H1 (cell line): ENCODE results near the gene PRICKLE2. TPM values are rescaled to one million over a fixed set of nuclear protein-coding genes. Genes with fewer than 3 reads are reported as not detected.

Source experiments
- CTCF ChIA-PET: fragments of 300-600 bp; sonication (Branson Sonifier 250); formaldehyde crosslinking; loops from one replicate; lab custom pipeline; 2021; ENCODE audit not compliant: partially characterized antibody; lab: Charles Lee
- POLR2A ChIA-PET: fragments of 300-600 bp; sonication (Branson Sonifier 250); formaldehyde crosslinking; loops from one replicate; lab custom pipeline; 2021; ENCODE audit warnings: inconsistent platforms; ENCODE audit not compliant: partially characterized antibody; lab: Charles Lee
- DNase-seq, 2 experiments: peaks; one replicate each; pipeline versions ENCODE4 v3.0.0 to v3.0.0-alpha.2; 2010 to 2022; ENCODE audit warnings: low spot score in 2 of 2, low read depth in 1 of 2, mixed read lengths in 1 of 2
- FAIRE-seq: peaks from 2 replicates; lab custom pipeline; 2011; peaks lifted over from hg19 to GRCh38; lab: Jason Lieb, UNC
- H2AFZ ChIP-seq: 2 replicates; pipeline ENCODE4 v1.8.1; 2012; ENCODE audit warnings: low read length, inconsistent platforms
- H2AK5ac ChIP-seq: 2 replicates; pipeline ENCODE4 v1.6.1; 2013; ENCODE audit warnings: low read depth, low read length
- H2BK120ac ChIP-seq: replicated peaks from 2 replicates; pipeline ENCODE3; 2013; ENCODE audit warnings: low read depth, low read length, inconsistent platforms
- H2BK12ac ChIP-seq: 2 replicates; pipeline ENCODE4 v1.6.1; 2013; ENCODE audit warnings: low read depth, low read length
- H2BK15ac ChIP-seq: 2 replicates; pipeline ENCODE4 v1.6.1; 2013; ENCODE audit warnings: low read length
- H2BK20ac ChIP-seq: 2 replicates; pipeline ENCODE4 v1.6.1; 2013; ENCODE audit warnings: low read length
- H2BK5ac ChIP-seq: 2 replicates; pipeline ENCODE4 v1.6.1; 2013; ENCODE audit warnings: low read depth, low read length
- H3K14ac ChIP-seq: 2 replicates; pipeline ENCODE4 v1.6.1; 2013; ENCODE audit warnings: inconsistent platforms; ENCODE audit not compliant: insufficient read length
- H3K18ac ChIP-seq: 2 replicates; pipeline ENCODE4 v1.6.1; 2013; ENCODE audit warnings: low read length; ENCODE audit errors: extremely low read depth
- H3K23ac ChIP-seq: 2 replicates; pipeline ENCODE4 v1.6.1; 2013; ENCODE audit warnings: inconsistent platforms; ENCODE audit not compliant: insufficient read length
- H3K23me2 ChIP-seq: 2 replicates; pipeline ENCODE4 v1.6.1; 2013; ENCODE audit warnings: low read depth, low read length
- H3K27ac ChIP-seq: 2 replicates; pipeline ENCODE4 v1.6.1; 2011; ENCODE audit warnings: low read depth, low read length, inconsistent platforms
- H3K27me3 ChIP-seq, 4 experiments: replicated peaks in 1 of 4; 1 replicate in 1 of 4; 2 replicates in 3 of 4; pipeline versions ENCODE4 v1.6.1 to v1.8.1; 2011 to 2013; ENCODE audit warnings: low read length in 3 of 4, mild to moderate bottlenecking in 3 of 4, inconsistent platforms in 2 of 4, mixed read lengths in 2 of 4, moderate library complexity in 1 of 4; ENCODE audit not compliant: control insufficient read depth in 3 of 4, insufficient read depth in 3 of 4; ENCODE audit errors: extremely low read depth in 1 of 4
- H3K36me3 ChIP-seq, 4 experiments: 2 replicates each; pipeline versions ENCODE4 v1.6.1 to v1.8.1; 2011 to 2013; ENCODE audit warnings: mild to moderate bottlenecking in 4 of 4, low read length in 3 of 4, moderate library complexity in 2 of 4, control low read depth in 1 of 4, inconsistent platforms in 1 of 4; ENCODE audit not compliant: insufficient read depth in 4 of 4, control insufficient read depth in 2 of 4
- H3K4ac ChIP-seq: replicated peaks from 2 replicates; pipeline ENCODE3; 2013; ENCODE audit warnings: low read length, low read depth, mixed read lengths, inconsistent platforms; ENCODE audit not compliant: insufficient read length
- H3K4me1 ChIP-seq, 4 experiments: replicated peaks in 1 of 4; 1 replicate in 1 of 4; 2 replicates in 3 of 4; pipeline versions ENCODE4 v1.6.1 to v1.8.1; 2011 to 2013; ENCODE audit warnings: low read length in 3 of 4, inconsistent platforms in 2 of 4, mixed read lengths in 1 of 4; ENCODE audit not compliant: insufficient read depth in 4 of 4, control insufficient read depth in 3 of 4
- H3K4me2 ChIP-seq, 2 experiments: 2 replicates each; pipeline versions ENCODE4 v1.6.1 to v1.8.1; 2011 to 2013; ENCODE audit warnings: low read depth in 2 of 2, low read length in 2 of 2, control low read depth in 1 of 2, inconsistent platforms in 1 of 2, mild to moderate bottlenecking in 1 of 2; ENCODE audit not compliant: insufficient read depth in 1 of 2
- H3K4me3 ChIP-seq, 4 experiments: fragments of 200-600, 300-600 bp in 1 of 4; sonication (generic), shearing (Covaris generic), sonication (Bioruptor Twin) in 1 of 4; 2 replicates each; pipeline versions ENCODE4 v1.5.1 to v1.8.1; 2011 to 2016; ENCODE audit warnings: low read length in 4 of 4, low read depth in 3 of 4, control low read depth in 2 of 4, inconsistent platforms in 2 of 4, mild to moderate bottlenecking in 2 of 4, mixed read lengths in 1 of 4, moderate library complexity in 1 of 4; ENCODE audit not compliant: insufficient read depth in 2 of 4; ENCODE audit errors: extremely low read depth in 1 of 4
- H3K56ac ChIP-seq: replicated peaks from 2 replicates; pipeline ENCODE3; 2013; ENCODE audit warnings: low read depth, mild to moderate bottlenecking, mixed read lengths, low read length, inconsistent platforms; ENCODE audit not compliant: insufficient read length
- H3K79me1 ChIP-seq: 2 replicates; pipeline ENCODE4 v1.6.1; 2013; ENCODE audit warnings: low read depth, low read length, control low read depth
- H3K79me2 ChIP-seq, 2 experiments: 2 replicates each; pipeline versions ENCODE4 v1.6.1 to v1.8.1; 2012 to 2013; ENCODE audit warnings: low read length in 2 of 2, mild to moderate bottlenecking in 2 of 2, inconsistent platforms in 1 of 2; ENCODE audit not compliant: insufficient read depth in 2 of 2, control insufficient read depth in 1 of 2
- H3K9ac ChIP-seq, 4 experiments: replicated peaks in 1 of 4; 1 replicate in 1 of 4; 2 replicates in 3 of 4; pipeline versions ENCODE4 v1.6.1 to v1.8.1; 2011 to 2013; ENCODE audit warnings: low read depth in 3 of 4, low read length in 3 of 4, control low read depth in 2 of 4, mild to moderate bottlenecking in 2 of 4, moderate library complexity in 2 of 4, inconsistent platforms in 1 of 4; ENCODE audit errors: extremely low read depth in 1 of 4
- H3K9me3 ChIP-seq, 2 experiments: 2 replicates each; pipeline versions ENCODE4 v1.6.1 to v1.8.1; 2012 to 2013; ENCODE audit warnings: mild to moderate bottlenecking in 2 of 2, moderate library complexity in 2 of 2, control low read depth in 1 of 2, inconsistent platforms in 1 of 2, low read depth in 1 of 2, low read length in 1 of 2, mixed read lengths in 1 of 2; ENCODE audit not compliant: insufficient read depth in 2 of 2
- H4K20me1 ChIP-seq, 2 experiments: replicated peaks in 1 of 2; 2 replicates each; pipeline versions ENCODE3 to v1.8.1; 2011 to 2013; ENCODE audit warnings: inconsistent platforms in 2 of 2, low read length in 2 of 2, mild to moderate bottlenecking in 1 of 2; ENCODE audit not compliant: insufficient read depth in 2 of 2, control insufficient read depth in 1 of 2
- H4K5ac ChIP-seq: 2 replicates; pipeline ENCODE4 v1.6.1; 2013; ENCODE audit warnings: low read length, low read depth, mixed read lengths, inconsistent platforms; ENCODE audit not compliant: insufficient read length
- H4K8ac ChIP-seq: 2 replicates; pipeline ENCODE4 v1.8.0; 2013; ENCODE audit warnings: mild to moderate bottlenecking, moderate library complexity, low read length, inconsistent platforms; ENCODE audit not compliant: insufficient read depth; ENCODE audit errors: extremely low read depth
- H4K91ac ChIP-seq: replicated peaks from 2 replicates; pipeline ENCODE3; 2013; ENCODE audit warnings: low read length, mixed read lengths, inconsistent platforms; ENCODE audit not compliant: insufficient read length
- CHD1 ChIP-seq: IDR thresholded peaks from 2 replicates; pipeline ENCODE4 v1.6.1; 2012; ENCODE audit warnings: low read depth, low read length, improper control_type of control experiment
- EGR1 ChIP-seq: IDR thresholded peaks from 2 replicates; pipeline ENCODE4 v1.6.1; 2011; ENCODE audit warnings: low read depth, low read length, borderline replicate concordance
- KDM1A ChIP-seq: fragments of 200-600, 300-600 bp; sonication (generic); IDR thresholded peaks from 2 replicates; pipeline ENCODE4 v1.7.1; 2016; ENCODE audit warnings: mild to moderate bottlenecking, low read length, borderline replicate concordance
- KDM5A ChIP-seq: fragments of 200-600 bp; IDR thresholded peaks from 2 replicates; pipeline ENCODE4 v1.7.1; 2012; ENCODE audit warnings: mild to moderate bottlenecking, low read length, inconsistent platforms, mixed read lengths
- RAD21 ChIP-seq, 2 experiments: IDR thresholded peaks in 1 of 2; conservative IDR thresholded peaks in 1 of 2; 2 replicates each; pipeline ENCODE4 v1.6.1; 2011; ENCODE audit warnings: low read depth in 2 of 2, low read length in 2 of 2, improper control_type of control experiment in 1 of 2, inconsistent platforms in 1 of 2, mild to moderate bottlenecking in 1 of 2, moderate library complexity in 1 of 2
- RXRA ChIP-seq: IDR thresholded peaks from 2 replicates; pipeline ENCODE4 v1.6.1; 2011; ENCODE audit warnings: low read depth, mild to moderate bottlenecking, low read length, moderate library complexity; ENCODE audit not compliant: insufficient read depth
- WGBS, 2 experiments: shearing (Covaris generic) in 1 of 2; methylation state at CpG; one replicate each; pipeline versions ENCODE4 v1.1.6 to v1.1.7; 2013 to 2015; ENCODE audit warnings: low lambda C conversion rate in 2 of 2, mixed read lengths in 2 of 2, inconsistent platforms in 1 of 2, low coverage in 1 of 2, missing lambda C conversion rate in 1 of 2; ENCODE audit not compliant: insufficient replicate concordance in 2 of 2, insufficient coverage in 1 of 2, insufficient read length in 1 of 2; ENCODE audit errors: extremely low coverage in 1 of 2, missing lambda C conversion rate in 1 of 2; 5-methylcytosine and 5-hydroxymethylcytosine counted together
- polyA plus RNA-seq, 7 experiments: library from polyadenylated mRNA; depleted of rRNA in 3 of 7; stranded (reverse) in 5 of 7; unstranded in 2 of 7; fragments of >200 nt in 5 of 7; fragments of 200-250 nt in 2 of 7; gene quantifications; 1 replicate in 5 of 7; 2 replicates in 1 of 7; 4 replicates in 1 of 7; pipeline versions ENCODE4 v1.2.1 to v1.2.3, GENCODE V29; 2011 to 2013; ENCODE audit warnings: missing spikeins in 2 of 7, mixed read lengths in 2 of 7
- total RNA-seq: library from RNA; stranded (reverse); fragmentation: NEBNext Ultra II Directional; extraction: Animal tissue kit (Norgen Biotek cat#: 25700); gene quantifications from 2 replicates; pipeline ENCODE4 v1.2.1, GENCODE V29; 2021
- TF ChIP-seq, protein P1 (sequence below): IDR thresholded peaks from 2 replicates; pipeline ENCODE4 v1.6.1; 2012; ENCODE audit warnings: low read length, inconsistent platforms
- TF ChIP-seq, protein P2 (sequence below): IDR thresholded peaks from 2 replicates; pipeline ENCODE4 v1.6.1; 2012; ENCODE audit warnings: inconsistent platforms
- TF ChIP-seq, protein P3 (sequence below): IDR thresholded peaks from 2 replicates; pipeline ENCODE4 v1.6.1; 2012; ENCODE audit warnings: inconsistent platforms

Gene PRICKLE2
- total and polyA plus RNA-seq, 2 of the 8 experiments (the other 6 are each of a cell fraction or from before 2014, with no cell fraction given), result 2.9 to 8.0 TPM

DNA sequence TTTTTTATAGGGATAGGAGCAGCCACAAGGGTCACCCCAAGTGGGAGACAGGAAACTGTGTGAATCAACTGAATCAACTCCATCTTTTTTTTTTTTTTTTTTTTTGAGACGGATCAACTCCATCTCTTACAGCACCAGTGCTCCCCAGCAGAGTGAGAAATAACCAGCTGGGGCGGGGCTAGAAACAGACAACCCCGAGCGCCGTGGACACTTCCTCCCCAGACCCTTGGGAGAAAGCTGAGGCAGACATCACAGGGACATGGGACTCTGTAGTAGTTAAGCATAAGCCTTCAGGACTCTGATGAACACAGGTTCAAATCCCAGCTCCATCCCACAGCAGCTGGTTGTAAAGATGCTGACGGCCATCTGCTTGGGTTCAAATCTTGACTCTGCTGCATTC, 75.4 kb downstream of the PRICKLE2 start:
- Histone ChIP-seq H2AFZ (no peak overlapping the region), H3K9ac (no peak overlapping the region; a peak in 1 of 7 replicates), H3K27me3 (no peaks in the 10 kb centered on the region), H4K8ac (no peak overlapping the region), H3K27ac (no peak overlapping the region), H3K4me1 (no peaks in the 10 kb centered on the region; a peak in 3 of 7 replicates), H2BK5ac (no peak overlapping the region), H2AK5ac (no peak overlapping the region), H3K4ac (no peak overlapping the region), H3K9me3 (no peaks in the 10 kb centered on the region), H3K18ac (no peak overlapping the region), H2BK12ac (no peak overlapping the region), H3K4me3 (no peak overlapping the region), H3K36me3 (peaks cover 0 to 4% (median 0%) of the 10 kb centered on the region in 4 experiments; a peak in 2 of 8 replicates), H3K23me2 (no peaks in the 10 kb centered on the region), H4K5ac (no peak overlapping the region), H3K79me2 (no peaks in the 10 kb centered on the region), H2BK20ac (no peak overlapping the region), H2BK120ac (no peak overlapping the region), H3K79me1 (no peaks in the 10 kb centered on the region), H2BK15ac (no peak overlapping the region), H3K23ac (no peak overlapping the region), H4K20me1 (no peaks in the 10 kb centered on the region), H3K56ac (no peak overlapping the region), H3K14ac (no peak overlapping the region), H4K91ac (no peak overlapping the region), H3K4me2 (no peak overlapping the region)
- POLR2A ChIA-PET, result no interaction called here
- CTCF ChIA-PET, result interaction anchor here (0.7 to 1.7 kb wide), 3 partner anchors 8 to 313 kb away, joined by 3 to 5 read pairs (median 5); no protein-coding TSS in a partner anchor
- no peak for DNase-seq
- FAIRE-seq, result no peak
- TF ChIP-seq KDM1A (no peak), EGR1 (no peak), RAD21 (IDR thresholded peaks at IDR 0.05 in 1 of 2, conservative IDR thresholded peaks at IDR 0.05 in 1 of 2; ENCODE audit: low read depth in 2 of 2, low read length in 2 of 2) (no peak), KDM5A (no peak), CHD1 (no peak), RXRA (no peak)
- TF ChIP-seq, protein P1, sequence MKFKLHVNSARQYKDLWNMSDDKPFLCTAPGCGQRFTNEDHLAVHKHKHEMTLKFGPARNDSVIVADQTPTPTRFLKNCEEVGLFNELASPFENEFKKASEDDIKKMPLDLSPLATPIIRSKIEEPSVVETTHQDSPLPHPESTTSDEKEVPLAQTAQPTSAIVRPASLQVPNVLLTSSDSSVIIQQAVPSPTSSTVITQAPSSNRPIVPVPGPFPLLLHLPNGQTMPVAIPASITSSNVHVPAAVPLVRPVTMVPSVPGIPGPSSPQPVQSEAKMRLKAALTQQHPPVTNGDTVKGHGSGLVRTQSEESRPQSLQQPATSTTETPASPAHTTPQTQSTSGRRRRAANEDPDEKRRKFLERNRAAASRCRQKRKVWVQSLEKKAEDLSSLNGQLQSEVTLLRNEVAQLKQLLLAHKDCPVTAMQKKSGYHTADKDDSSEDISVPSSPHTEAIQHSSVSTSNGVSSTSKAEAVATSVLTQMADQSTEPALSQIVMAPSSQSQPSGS, result no peak
- TF ChIP-seq, protein P2, sequence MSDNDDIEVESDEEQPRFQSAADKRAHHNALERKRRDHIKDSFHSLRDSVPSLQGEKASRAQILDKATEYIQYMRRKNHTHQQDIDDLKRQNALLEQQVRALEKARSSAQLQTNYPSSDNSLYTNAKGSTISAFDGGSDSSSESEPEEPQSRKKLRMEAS, result no peak
- TF ChIP-seq, protein P3, sequence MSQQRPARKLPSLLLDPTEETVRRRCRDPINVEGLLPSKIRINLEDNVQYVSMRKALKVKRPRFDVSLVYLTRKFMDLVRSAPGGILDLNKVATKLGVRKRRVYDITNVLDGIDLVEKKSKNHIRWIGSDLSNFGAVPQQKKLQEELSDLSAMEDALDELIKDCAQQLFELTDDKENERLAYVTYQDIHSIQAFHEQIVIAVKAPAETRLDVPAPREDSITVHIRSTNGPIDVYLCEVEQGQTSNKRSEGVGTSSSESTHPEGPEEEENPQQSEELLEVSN, result no peak
- WGBS, 2 experiments, result 94% methylated on average over 5 of the region's 6 CpGs; no CpG with 5 or more reads in 1 of the 2 experiments
